OCI-LY1 (cell line): ENCODE data around the gene CDC42BPA.

ENCODE experiments used
- CTCF ChIP-seq: fragments of 200-600 bp; sonication (generic), shearing (Covaris generic); IDR thresholded peaks from 2 replicates; pipeline ENCODE4 v1.5.1; 2017; ENCODE audit warnings: mild to moderate bottlenecking, antibody characterized with exemption, low read length, moderate library complexity, mixed read lengths
- EZH2 ChIP-seq: fragments of 200-600 bp; sonication (generic), shearing (Covaris generic); IDR thresholded peaks from 2 replicates; pipeline ENCODE4 v1.8.0; 2017; ENCODE audit warnings: borderline replicate concordance, mixed run types, mild to moderate bottlenecking, antibody characterized with exemption, low read length, moderate library complexity, mixed read lengths

GRCh38 chr1:226983992-226984364 lies 334.3 kb downstream of the CDC42BPA start:
- no peak for TF ChIP-seq CTCF
- TF ChIP-seq EZH2: no peak
